ENCODE results near the gene SRPK2. TPM values are rescaled to one million over a fixed set of nuclear protein-coding genes. Genes with fewer than 3 reads are reported as not detected.

SRPK2 gene
- total RNA-seq, 4 donors from 2014 or later: 39.6 to 66.9 (median 45.6) TPM

GRCh38 chr7:105268056-105268455, 120.7 kb downstream of the SRPK2 start:
- TF ChIP-seq, protein P1, sequence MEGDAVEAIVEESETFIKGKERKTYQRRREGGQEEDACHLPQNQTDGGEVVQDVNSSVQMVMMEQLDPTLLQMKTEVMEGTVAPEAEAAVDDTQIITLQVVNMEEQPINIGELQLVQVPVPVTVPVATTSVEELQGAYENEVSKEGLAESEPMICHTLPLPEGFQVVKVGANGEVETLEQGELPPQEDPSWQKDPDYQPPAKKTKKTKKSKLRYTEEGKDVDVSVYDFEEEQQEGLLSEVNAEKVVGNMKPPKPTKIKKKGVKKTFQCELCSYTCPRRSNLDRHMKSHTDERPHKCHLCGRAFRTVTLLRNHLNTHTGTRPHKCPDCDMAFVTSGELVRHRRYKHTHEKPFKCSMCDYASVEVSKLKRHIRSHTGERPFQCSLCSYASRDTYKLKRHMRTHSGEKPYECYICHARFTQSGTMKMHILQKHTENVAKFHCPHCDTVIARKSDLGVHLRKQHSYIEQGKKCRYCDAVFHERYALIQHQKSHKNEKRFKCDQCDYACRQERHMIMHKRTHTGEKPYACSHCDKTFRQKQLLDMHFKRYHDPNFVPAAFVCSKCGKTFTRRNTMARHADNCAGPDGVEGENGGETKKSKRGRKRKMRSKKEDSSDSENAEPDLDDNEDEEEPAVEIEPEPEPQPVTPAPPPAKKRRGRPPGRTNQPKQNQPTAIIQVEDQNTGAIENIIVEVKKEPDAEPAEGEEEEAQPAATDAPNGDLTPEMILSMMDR (IDR thresholded peaks at IDR 0.05; ENCODE audit: low read depth): no peak

DNA sequence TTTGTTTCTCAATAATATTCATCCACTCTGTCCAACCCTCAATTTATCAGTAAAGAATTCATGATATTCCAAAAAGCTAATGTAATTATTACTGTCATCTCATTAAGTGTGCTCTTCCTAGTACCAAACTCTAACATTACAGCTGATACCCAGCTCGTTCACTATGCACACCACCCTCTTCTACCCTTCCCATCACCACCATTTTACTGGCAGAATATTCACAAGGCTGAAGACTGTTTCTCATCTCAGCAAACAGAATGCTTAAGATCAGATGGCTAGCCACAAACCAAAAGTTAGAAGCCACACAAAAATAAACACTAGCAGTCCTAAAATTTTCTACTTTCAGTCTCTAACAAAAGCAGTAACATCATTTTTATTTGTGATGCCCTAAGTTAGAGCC, 121.5 kb downstream of the SRPK2 start:
- TF ChIP-seq, protein P1 (IDR thresholded peaks at IDR 0.05; ENCODE audit: low read depth): no peak

GRCh38 chr7:105264707-105265106, 124.0 kb downstream of the SRPK2 start:
- TF ChIP-seq, protein P1 (IDR thresholded peaks at IDR 0.05; ENCODE audit: low read depth): no peak

- TF ChIP-seq, protein P1 (IDR thresholded peaks at IDR 0.05; ENCODE audit: low read depth): no peak
Observed at GRCh38 chr7:105261689-105262088, 127.0 kb downstream of the SRPK2 start.

DNA sequence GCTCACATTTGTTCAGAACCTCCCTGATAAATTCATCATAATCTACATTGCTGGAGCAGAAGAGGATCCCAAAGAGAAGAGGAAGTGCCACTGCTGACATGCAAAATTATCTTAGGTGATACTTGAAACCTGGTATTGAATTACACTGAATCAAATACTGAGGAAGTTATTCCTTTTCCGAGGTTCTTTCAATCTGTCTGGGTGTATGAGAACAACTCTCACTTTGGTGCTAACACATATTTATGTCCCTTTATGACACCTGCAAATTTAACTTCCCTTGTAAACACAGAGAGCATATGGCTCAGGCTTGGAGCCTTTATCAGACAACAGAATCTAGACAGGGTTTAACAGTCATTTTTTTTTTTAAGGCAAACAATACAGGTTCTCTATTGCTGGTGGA, 131.4 kb downstream of the SRPK2 start:
- TF ChIP-seq, protein P1 (IDR thresholded peaks at IDR 0.05; ENCODE audit: low read depth): no peak

GRCh38 chr7:105256761-105257231, 131.9 kb downstream of the SRPK2 start:
- TF ChIP-seq, protein P1 (IDR thresholded peaks at IDR 0.05; ENCODE audit: low read depth): no peak

DNA sequence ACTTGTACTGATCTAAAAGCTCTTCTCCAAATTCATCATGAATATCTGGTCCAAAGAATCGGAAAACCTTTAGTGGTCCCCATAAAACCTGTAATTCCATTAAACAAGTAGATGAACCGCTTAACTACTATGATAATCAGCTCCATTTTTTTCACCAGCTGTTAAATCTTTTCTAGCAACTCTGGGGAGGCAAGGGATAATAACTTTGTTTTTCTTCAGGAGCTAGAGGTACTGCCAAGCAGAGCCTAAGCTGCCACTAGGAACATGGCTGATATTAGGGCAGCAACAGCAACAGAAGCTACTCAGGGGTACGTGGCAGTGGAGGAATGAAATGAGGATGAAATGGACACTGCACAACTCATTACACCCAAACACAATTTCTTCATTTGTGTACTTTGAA, 138.0 kb downstream of the SRPK2 start:
- TF ChIP-seq, protein P1 (IDR thresholded peaks at IDR 0.05; ENCODE audit: low read depth): no peak

Data from subcutaneous adipose tissue (tissue), 4 donors.